K562 (cell line): ENCODE measurements around the gene DEPDC1B. TPM values are rescaled to one million over a fixed set of nuclear protein-coding genes. Genes with fewer than 3 reads are reported as not detected.
A peak's percentile ranks its signal among the peaks of the same experiment; 100 is the strongest.

Experiments
- ATAC-seq: fragments of 200-7000 bp; cut with Tn5 transposase; 3 replicates; pipeline ENCODE4 v1.9.1; 2020; ENCODE audit warnings: moderate library complexity
- BruUV-seq: library from RNA; stranded (reverse); fragments of 400-500 nt; replicated peaks from 2 replicates; lab custom pipeline; 2021; lab: Mats Ljungman, UMichigan
- CTCF ChIA-PET: fragments of 300-600 bp; formaldehyde crosslinking; extraction: SDS; loops from one replicate; lab custom pipeline; 2021; ENCODE audit warnings: low intra/inter-chr PET ratio; lab: Yijun Ruan, JAX
- POLR2A ChIA-PET: fragments of 300-600, 350-650 bp; sonication (Branson Sonifier 250); formaldehyde crosslinking; extraction: SDS; loops from one replicate; lab custom pipeline; 2021; ENCODE audit warnings: antibody characterized with exemption, inconsistent platforms; lab: Yijun Ruan, JAX
- DNase-seq, 4 experiments: peaks; one replicate each; pipeline versions ENCODE4 v3.0.0 to v3.0.0-alpha.2; 2011 to 2018; ENCODE audit warnings: low spot score in 3 of 4, mixed read lengths in 3 of 4; ENCODE audit errors: extremely low read depth in 1 of 4
- FAIRE-seq: peaks from 2 replicates; lab custom pipeline; 2011; peaks lifted over from hg19 to GRCh38; lab: Jason Lieb, UNC
- H2AFZ ChIP-seq: 2 replicates; pipeline ENCODE4 v1.6.0; 2011; ENCODE audit warnings: low read depth, low read length, control low read depth, inconsistent platforms
- H3K27ac ChIP-seq: fragments of 200-600 bp; 3 replicates; pipeline ENCODE4 v1.8.0; 2011; ENCODE audit warnings: low read depth, mild to moderate bottlenecking, control low read depth, inconsistent platforms, low read length, moderate library complexity, mixed read lengths; ENCODE audit errors: extremely low read depth
- H3K27me3 ChIP-seq, 2 experiments: fragments of 300-600 bp in 1 of 2; 2 replicates in 1 of 2; 3 replicates in 1 of 2; pipeline versions ENCODE4 v1.6.0 to v1.8.0; 2011; ENCODE audit warnings: inconsistent platforms in 2 of 2, low read length in 2 of 2, mild to moderate bottlenecking in 1 of 2, mixed read lengths in 1 of 2, moderate library complexity in 1 of 2; ENCODE audit not compliant: control insufficient read depth in 2 of 2, insufficient read depth in 2 of 2
- H3K36me3 ChIP-seq: fragments of 300-600 bp; 3 replicates; pipeline ENCODE4 v1.8.0; 2011; ENCODE audit warnings: mild to moderate bottlenecking, low read length, inconsistent platforms; ENCODE audit not compliant: control insufficient read depth, insufficient read depth
- H3K4me1 ChIP-seq, 2 experiments: fragments of 200-600 bp in 1 of 2; replicated peaks in 1 of 2; 2 replicates in 1 of 2; 3 replicates in 1 of 2; pipeline versions ENCODE4 v1.5.1 to v1.8.0; 2011; ENCODE audit warnings: inconsistent platforms in 2 of 2, low read length in 2 of 2, mild to moderate bottlenecking in 1 of 2, mixed read lengths in 1 of 2, moderate library complexity in 1 of 2; ENCODE audit not compliant: control insufficient read depth in 2 of 2, insufficient read depth in 2 of 2
- H3K4me2 ChIP-seq: 2 replicates; pipeline ENCODE4 v1.6.1; 2011; ENCODE audit warnings: low read length, control low read depth, inconsistent platforms, mixed read lengths; ENCODE audit not compliant: insufficient read depth
- H3K4me3 ChIP-seq: fragments of 200-600 bp; sonication (generic), shearing (Covaris generic); 2 replicates; pipeline ENCODE4 v1.5.1; 2016; ENCODE audit warnings: control low read depth, inconsistent platforms
- H3K79me2 ChIP-seq: fragments of 200-600 bp; 3 replicates; pipeline ENCODE4 v1.8.0; 2011; ENCODE audit warnings: low read length, inconsistent platforms; ENCODE audit not compliant: control insufficient read depth, insufficient read depth
- H3K9ac ChIP-seq, 2 experiments: 2 replicates each; pipeline versions ENCODE4 v1.6.0 to v1.6.1; 2011; ENCODE audit warnings: low read depth in 2 of 2, low read length in 2 of 2, control low read depth in 1 of 2, inconsistent platforms in 1 of 2, mild to moderate bottlenecking in 1 of 2, mixed read lengths in 1 of 2; ENCODE audit not compliant: insufficient read depth in 1 of 2
- H3K9me1 ChIP-seq: one replicate; pipeline ENCODE4 v1.6.0; 2011; ENCODE audit warnings: inconsistent platforms, mild to moderate bottlenecking, low read length, moderate library complexity; ENCODE audit not compliant: control insufficient read depth, insufficient read depth
- H3K9me3 ChIP-seq: replicated peaks from 2 replicates; pipeline ENCODE4 v1.5.1; 2011; ENCODE audit warnings: low read depth, low read length, inconsistent platforms; ENCODE audit not compliant: control insufficient read depth, insufficient read depth
- H4K20me1 ChIP-seq: replicated peaks from 2 replicates; pipeline ENCODE4 v1.6.1; 2011; ENCODE audit warnings: low read length, inconsistent platforms, mixed read lengths; ENCODE audit not compliant: control insufficient read depth, insufficient read depth
- CBX3 ChIP-seq, 2 experiments: IDR thresholded peaks; 1 replicate in 1 of 2; 2 replicates in 1 of 2; pipeline ENCODE4 v1.6.1; 2012; ENCODE audit warnings: inconsistent platforms in 2 of 2, low read length in 2 of 2, borderline replicate concordance in 1 of 2, control low read depth in 1 of 2
- CC2D1A ChIP-seq: fragments of 450-650 bp; IDR thresholded peaks from 2 replicates; pipeline ENCODE4 v1.6.1; 2017; ENCODE audit warnings: mild to moderate bottlenecking
- FOXP1 ChIP-seq: sonication (generic); formaldehyde crosslinking; IDR thresholded peaks from 2 replicates; pipeline ENCODE4 v1.8.0; 2022; ENCODE audit warnings: mild to moderate bottlenecking, missing genetic modification reagents
- HDAC8 ChIP-seq: fragments of 450-650 bp; IDR thresholded peaks from 2 replicates; pipeline ENCODE4 v1.6.1; 2016; ENCODE audit warnings: mild to moderate bottlenecking, missing genetic modification characterization, moderate library complexity, missing compliant biosample characterization
- MYC ChIP-seq, 2 experiments: fragments of 250-450 bp in 1 of 2; sonication (Bioruptor Pico) in 1 of 2; IDR thresholded peaks; 2 replicates each; pipeline versions ENCODE4 v1.5.1 to v1.6.1; 2012 to 2021; ENCODE audit warnings: low read depth in 2 of 2, borderline replicate concordance in 1 of 2, improper control_type of control experiment in 1 of 2, low read length in 1 of 2, mild to moderate bottlenecking in 1 of 2, moderate library complexity in 1 of 2
- PTBP1 ChIP-seq: fragments of 200-400 bp; formaldehyde crosslinking; IDR thresholded peaks from 2 replicates; pipeline ENCODE4 v1.6.1; 2017; ENCODE audit warnings: low read depth, low read length
- SMARCC2 ChIP-seq: fragments of 450-650 bp; IDR thresholded peaks from 2 replicates; pipeline ENCODE4 v1.6.1; 2017; ENCODE audit warnings: antibody characterized with exemption, moderate library complexity, mild to moderate bottlenecking, low read depth
- TCFL5 ChIP-seq: fragments of 250-450 bp; sonication (Bioruptor Pico); conservative IDR thresholded peaks from 2 replicates; pipeline ENCODE4 v1.6.1; 2021; ENCODE audit warnings: mild to moderate bottlenecking, moderate library complexity, matching md5 sums
- TRIM28 ChIP-seq: fragments of 450-650 bp; IDR thresholded peaks from 2 replicates; pipeline ENCODE4 v1.6.1; 2017
- ZBTB1 ChIP-seq: sonication (generic); formaldehyde crosslinking; IDR thresholded peaks from 2 replicates; pipeline ENCODE4 v1.8.1; 2023; ENCODE audit warnings: missing genetic modification reagents, low read depth, mild to moderate bottlenecking, borderline replicate concordance
- ZNF124 ChIP-seq: sonication (generic); formaldehyde crosslinking; IDR thresholded peaks from 2 replicates; pipeline ENCODE4 v1.8.1; 2022; ENCODE audit warnings: missing genetic modification reagents
- ZNF766 ChIP-seq: fragments of 200-800 bp; sonication (Bioruptor generic); conservative IDR thresholded peaks from 2 replicates; pipeline ENCODE4 v1.6.1; 2016; ENCODE audit warnings: missing genetic modification characterization, missing compliant biosample characterization
- WGBS: fragments of 100-300 bp; shearing (Covaris generic); methylation state at CpG from one replicate; pipeline ENCODE4 v1.1.6; 2016; ENCODE audit warnings: low coverage, mixed read lengths; ENCODE audit not compliant: insufficient coverage; ENCODE audit errors: missing lambda C conversion rate; 5-methylcytosine and 5-hydroxymethylcytosine counted together
- in situ Hi-C: fragments of 300-500 bp; cut with MboI; formaldehyde crosslinking; loops from 4 replicates; pipeline ENCODE4 v1.15.0; 2018; ENCODE audit warnings: inconsistent platforms, mixed read lengths
- intact Hi-C: fragments of 100-400 bp; cut with micrococcal nuclease; formaldehyde crosslinking; loops from 2 replicates; pipeline ENCODE4 v1.14.2; 2022
- polyA plus RNA-seq, 8 experiments: library from polyadenylated mRNA; depleted of rRNA in 4 of 8; stranded (reverse) in 5 of 8; unstranded in 3 of 8; fragments of >200 nt; fragmentation: Nextera tagmentation in 2 of 8; fragmentation: Illumina TruSeq in 1 of 8; extraction: Ambion mirVana in 2 of 8; extraction: Trizol in 1 of 8; gene quantifications; 2 replicates each; pipeline versions ENCODE4 v1.2.1 to v1.2.3, GENCODE V29; 2011 to 2014; ENCODE audit warnings: inconsistent platforms in 1 of 8, missing spikeins in 1 of 8
- total RNA-seq, 7 experiments: library from RNA; depleted of rRNA in 6 of 7; stranded (reverse); fragments of >200 nt in 6 of 7; fragmentation: Illumina TruSeq in 2 of 7; extraction: Trizol in 2 of 7; gene quantifications; 2 replicates each; pipeline versions ENCODE4 v1.2.1 to v1.2.3, GENCODE V29; 2011 to 2021; ENCODE audit warnings: low replicate concordance in 1 of 7
- TF ChIP-seq, protein P1 (sequence below): IDR thresholded peaks from 2 replicates; pipeline ENCODE4 v1.6.1; 2012; ENCODE audit warnings: low read depth, low read length, improper control_type of control experiment, borderline replicate concordance
- TF ChIP-seq, protein P2 (sequence below), 2 experiments: fragments of 250-450 bp in 1 of 2; fragments of 450-650 bp in 1 of 2; sonication (Bioruptor Pico) in 1 of 2; IDR thresholded peaks; 2 replicates each; pipeline versions ENCODE4 v1.6.1 to v1.8.0; 2016 to 2021; ENCODE audit warnings: mild to moderate bottlenecking in 2 of 2, moderate library complexity in 2 of 2, missing compliant biosample characterization in 1 of 2, missing genetic modification characterization in 1 of 2

The DEPDC1B gene
- total and polyA plus RNA-seq, 9 of the 15 experiments (the other 6 are each of a cell fraction or from before 2014, with no cell fraction given), result 36.0 to 67.2 (median 44.5) TPM

DNA sequence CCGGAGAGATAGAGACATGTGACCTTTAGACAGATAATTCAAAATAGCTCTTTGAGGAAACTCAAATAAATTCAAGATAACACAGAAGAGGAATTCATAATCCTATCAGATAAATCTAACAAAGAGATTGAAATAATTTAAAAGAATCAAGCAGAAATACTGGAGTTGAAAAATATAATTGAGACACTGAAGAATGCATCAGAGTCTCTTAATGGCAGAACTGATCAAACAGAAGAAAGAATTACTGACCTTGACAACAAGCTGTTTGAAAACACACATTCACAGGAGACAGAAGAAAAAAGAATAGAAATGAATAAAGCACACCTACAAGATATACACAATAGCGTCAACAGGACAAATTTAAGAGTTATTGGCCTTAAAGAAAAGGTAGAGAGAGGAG is 40.4 kb upstream of the DEPDC1B start:
- Histone ChIP-seq H3K4me2 (no peak overlapping the region), H4K20me1 (no peaks in the 10 kb centered on the region), H3K36me3 (no peaks in the 10 kb centered on the region), H3K9me3 (no peaks in the 10 kb centered on the region; the same call in 1 of the 2 replicates), H2AFZ (no peak overlapping the region), H3K4me1 (peaks cover 0 to 7% of the 10 kb centered on the region in 2 experiments; a peak in 1 of 5 replicates), H3K79me2 (no peaks in the 10 kb centered on the region), H3K27me3 (peaks cover 0 to 18% of the 10 kb centered on the region in 2 experiments; a peak in 2 of 5 replicates), H3K4me3 (no peak overlapping the region), H3K9me1 (no peaks in the 10 kb centered on the region), H3K27ac (no peak overlapping the region), H3K9ac (no peak overlapping the region)
- in situ Hi-C loops (no loop called here), intact Hi-C loops (no loop called here)
- DNase-seq (no peak), ATAC-seq (no peak), FAIRE-seq (no peak)
- WGBS, result 3% methylated on average over 2 of the region's 2 CpGs
- TF ChIP-seq ZNF124 (CRISPR knock-in tag) (no peak), SMARCC2 (no peak), TRIM28 (peak; percentile 59; the same call in 1 of the 2 replicates), CBX3 (IDR thresholded peaks at IDR 0.05; ENCODE audit: borderline replicate concordance in 1 of 2, low read length in 2 of 2) (0 out of 3 replicates have a peak, but pooled peaks of 1 of the 2 experiments have one; percentile 22), ZBTB1 (CRISPR knock-in tag) (no peak)
- ChIA-PET POLR2A (no interaction called here), CTCF (no interaction called here)
- BruUV-seq, result no TSS peak

DNA sequence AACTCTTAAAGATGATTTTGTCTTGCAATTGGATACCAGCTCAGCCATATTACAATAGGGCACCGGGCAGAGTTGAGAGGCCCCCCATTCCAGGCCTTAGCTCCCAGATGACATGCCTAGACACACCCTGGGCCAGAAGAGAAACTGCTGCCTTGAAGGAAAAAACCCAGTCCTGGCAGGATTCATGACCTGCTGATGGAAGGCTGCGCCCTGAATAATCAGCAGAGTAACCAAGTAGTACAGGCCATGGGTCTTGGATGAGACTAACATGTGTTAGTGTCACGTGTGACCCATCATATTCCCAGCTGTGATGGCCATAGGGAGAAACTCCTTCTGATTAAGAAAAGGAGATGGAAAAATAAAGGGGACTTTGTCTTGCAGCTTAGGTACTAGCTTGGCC is 39.0 kb upstream of the DEPDC1B start:
- FAIRE-seq, result no peak
- Histone ChIP-seq H3K4me1 (peaks cover 0 to 7% of the 10 kb centered on the region in 2 experiments; a peak in 1 of 5 replicates), H3K27me3 (peaks cover 0 to 7% of the 10 kb centered on the region in 2 experiments; a peak in 2 of 5 replicates), H2AFZ (no peak overlapping the region), H3K36me3 (no peaks in the 10 kb centered on the region), H4K20me1 (no peaks in the 10 kb centered on the region)
- CTCF ChIA-PET, result no interaction called here
- no peak for ATAC-seq
- POLR2A ChIA-PET, result interaction anchor here (0.7 to 1.7 kb wide), 2 partner anchors 11 to 20 kb away, joined by 3 to 4 read pairs; no protein-coding TSS in a partner anchor
- in situ Hi-C loops, result no loop called here
- TF ChIP-seq CC2D1A (no peak), MYC (IDR thresholded peaks at IDR 0.05; ENCODE audit: low read depth, low read length) (no peak), MYC (CRISPR knock-in tag; IDR thresholded peaks at IDR 0.05; ENCODE audit: borderline replicate concordance, low read depth) (no peak), FOXP1 (CRISPR knock-in tag) (no peak), HDAC8 (tag) (no peak), PTBP1 (no peak), TCFL5 (CRISPR knock-in tag) (no peak), ZNF766 (CRISPR knock-in tag) (no peak)
- TF ChIP-seq, protein P1, sequence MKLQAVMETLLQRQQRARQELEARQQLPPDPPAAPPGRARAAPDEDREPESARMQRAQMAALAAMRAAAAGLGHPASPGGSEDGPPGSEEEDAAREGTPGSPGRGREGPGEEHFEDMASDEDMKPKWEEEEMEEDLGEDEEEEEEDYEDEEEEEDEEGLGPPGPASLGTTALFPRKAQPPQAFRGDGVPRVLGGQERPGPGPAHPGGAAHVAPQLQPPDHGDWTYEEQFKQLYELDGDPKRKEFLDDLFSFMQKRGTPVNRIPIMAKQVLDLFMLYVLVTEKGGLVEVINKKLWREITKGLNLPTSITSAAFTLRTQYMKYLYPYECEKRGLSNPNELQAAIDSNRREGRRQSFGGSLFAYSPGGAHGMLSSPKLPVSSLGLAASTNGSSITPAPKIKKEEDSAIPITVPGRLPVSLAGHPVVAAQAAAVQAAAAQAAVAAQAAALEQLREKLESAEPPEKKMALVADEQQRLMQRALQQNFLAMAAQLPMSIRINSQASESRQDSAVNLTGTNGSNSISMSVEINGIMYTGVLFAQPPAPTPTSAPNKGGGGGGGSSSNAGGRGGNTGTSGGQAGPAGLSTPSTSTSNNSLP, result no peak
- TF ChIP-seq, protein P2, sequence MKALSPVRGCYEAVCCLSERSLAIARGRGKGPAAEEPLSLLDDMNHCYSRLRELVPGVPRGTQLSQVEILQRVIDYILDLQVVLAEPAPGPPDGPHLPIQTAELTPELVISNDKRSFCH (CRISPR knock-in tag; IDR thresholded peaks at IDR 0.05), result no peak
- TF ChIP-seq, protein P2 (tag; IDR thresholded peaks at IDR 0.05), result no peak
- TF ChIP-seq, all 486 proteins: peak for 0
- no peak overlapping the region for H3K4me2 ChIP-seq
- 7% methylated on average over 3 of the region's 3 CpGs for WGBS
- no peaks in the 10 kb centered on the region; the same call in 1 of the 2 replicates for H3K9me3 ChIP-seq
- no peak overlapping the region for H3K4me3 ChIP-seq
- no peak overlapping the region for H3K9ac ChIP-seq
- intact Hi-C loops, result no loop called here
- no peaks in the 10 kb centered on the region for H3K9me1 ChIP-seq
- H3K79me2 ChIP-seq, result no peaks in the 10 kb centered on the region
- no TSS peak for BruUV-seq
- no peak for DNase-seq
- H3K27ac ChIP-seq, result no peak overlapping the region
